CD4-positive, alpha-beta T cell treated with Interleukin-4 for 1 hour (primary cell): ENCODE measurements around the gene ANXA4.
"Not testable (repeated sequence)": the region's sequence is repeated elsewhere in the genome, so short reads cannot be mapped to it uniquely, and the experiment has no call there.

Experiments
- DNase-seq, 2 donors: peaks; one replicate each; pipeline ENCODE4 v3.0.0-alpha.2; 2020 to 2022

Gene ANXA4

GRCh38 chr2:69721022-69721421 is 20.9 kb upstream of the ANXA4 start:
- DNase-seq = no peak

DNA sequence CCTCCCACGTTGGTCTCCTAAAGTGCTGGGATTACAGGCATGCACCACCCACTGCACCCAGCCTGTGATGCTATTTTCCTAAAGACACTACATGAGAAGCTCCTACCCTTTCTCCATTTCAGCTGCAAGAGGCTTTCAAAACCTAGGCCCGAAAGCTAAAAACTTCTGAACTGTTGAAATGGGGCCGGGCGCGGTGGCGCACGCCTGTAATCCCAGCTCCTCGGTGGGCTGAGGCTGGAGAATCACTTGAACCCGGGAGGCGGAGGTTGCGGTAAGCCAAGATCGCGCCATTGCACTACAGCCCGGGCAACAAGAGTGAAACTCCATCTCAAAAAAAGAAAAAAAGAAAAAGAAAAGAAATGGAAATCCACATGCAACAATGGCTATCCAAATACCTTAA is 18.1 kb upstream of the ANXA4 start:
- no peak for DNase-seq

DNA sequence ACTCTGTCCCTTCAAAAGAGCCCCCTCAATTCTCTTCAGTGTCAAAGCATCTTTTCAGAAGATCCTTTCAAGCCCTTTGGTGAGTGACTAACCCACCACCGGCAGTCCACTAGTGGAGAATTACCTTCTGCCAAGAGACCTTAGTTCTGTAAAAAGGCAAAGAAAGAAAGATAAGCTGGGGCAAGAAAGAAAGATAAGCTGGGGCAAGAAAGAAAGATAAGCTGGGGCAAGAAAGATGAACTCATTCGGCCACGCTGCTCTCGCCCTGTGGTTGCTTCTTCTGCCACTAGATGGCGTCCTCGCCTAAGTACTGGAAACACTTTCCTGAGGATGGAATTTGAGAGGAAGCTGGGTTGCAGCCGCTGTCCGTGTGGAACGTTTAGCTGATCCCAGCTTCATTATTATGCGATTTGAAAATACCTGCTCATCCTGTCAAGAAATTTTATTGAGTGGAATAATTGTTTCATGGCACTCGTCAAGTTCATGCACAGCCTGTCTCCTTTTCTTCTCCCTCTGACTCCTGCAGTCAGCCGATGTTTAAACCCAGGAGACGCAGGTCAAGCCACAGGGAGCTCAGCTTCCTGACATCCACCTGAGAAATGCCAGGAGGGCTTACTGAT is 17.3 kb upstream of the ANXA4 start:
- peak; percentile 82 to 83 for DNase-seq

GRCh38 chr2:69725706-69726360 is 16.1 kb upstream of the ANXA4 start:
- no peak for DNase-seq

GRCh38 chr2:69729266-69729665 is 12.7 kb upstream of the ANXA4 start:
- no peak for DNase-seq

DNA sequence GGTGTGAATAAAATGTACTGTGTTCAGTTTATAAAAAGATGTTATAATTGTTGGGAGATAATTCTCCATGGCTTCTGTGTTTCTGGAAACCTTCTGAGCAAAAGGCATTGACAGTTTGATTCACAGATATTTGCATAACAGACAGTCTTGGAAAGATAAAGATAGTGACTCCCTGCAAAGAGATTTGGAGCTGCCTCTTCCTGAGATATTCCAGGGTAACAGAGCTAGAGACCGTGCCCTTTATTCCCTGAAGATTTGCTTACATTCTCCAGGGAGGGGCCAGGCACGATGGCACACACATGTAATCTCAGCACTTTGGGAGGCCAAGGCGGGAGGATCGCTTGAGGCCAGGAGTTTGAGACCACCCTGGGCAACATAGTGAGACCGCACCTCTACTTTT is 12.2 kb upstream of the ANXA4 start:
- no peak for DNase-seq

DNA sequence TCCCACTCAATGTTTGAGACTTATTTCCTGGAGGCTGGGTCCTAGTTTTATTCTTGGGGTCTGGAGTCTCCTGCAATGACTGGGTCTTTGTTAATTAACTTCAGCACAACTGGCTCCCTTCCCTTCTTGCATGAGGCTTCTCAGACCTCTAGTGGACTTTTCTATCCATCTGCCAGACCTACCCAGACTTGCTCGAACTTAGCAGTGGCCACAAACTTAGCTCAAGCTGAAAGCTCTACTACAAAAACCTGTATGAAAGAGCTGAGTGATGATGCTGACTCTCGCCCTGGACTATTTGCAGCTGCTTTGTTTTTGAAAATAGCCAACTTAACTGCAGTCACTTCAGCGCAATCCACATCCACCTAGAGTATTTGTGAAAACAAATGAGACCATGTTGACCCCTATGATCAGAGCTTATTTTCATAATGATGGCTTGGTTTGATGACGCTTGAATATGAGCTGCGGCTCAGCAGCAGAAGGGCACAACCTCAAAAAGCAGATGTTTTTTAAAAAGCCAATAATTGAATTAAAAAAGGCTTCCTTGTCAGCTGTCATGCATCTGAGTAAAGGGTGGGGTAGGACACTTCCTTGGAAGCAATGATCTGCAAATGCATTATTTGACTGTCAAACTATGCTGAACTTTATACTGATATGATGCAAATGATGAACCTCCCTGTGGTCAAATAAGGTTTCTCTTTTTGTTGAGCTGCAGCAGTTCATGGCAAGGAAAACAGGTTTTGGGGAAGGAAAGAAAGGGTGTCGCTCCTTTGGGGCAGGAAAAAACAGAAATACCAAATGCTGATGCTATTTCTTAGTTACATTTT is 10.6 kb upstream of the ANXA4 start:
- peak in 1 of 2 donors; percentile 13 for DNase-seq

- DNase-seq = no peak
Measured at GRCh38 chr2:69733342-69734034, 8.4 kb upstream of the ANXA4 start.

DNA sequence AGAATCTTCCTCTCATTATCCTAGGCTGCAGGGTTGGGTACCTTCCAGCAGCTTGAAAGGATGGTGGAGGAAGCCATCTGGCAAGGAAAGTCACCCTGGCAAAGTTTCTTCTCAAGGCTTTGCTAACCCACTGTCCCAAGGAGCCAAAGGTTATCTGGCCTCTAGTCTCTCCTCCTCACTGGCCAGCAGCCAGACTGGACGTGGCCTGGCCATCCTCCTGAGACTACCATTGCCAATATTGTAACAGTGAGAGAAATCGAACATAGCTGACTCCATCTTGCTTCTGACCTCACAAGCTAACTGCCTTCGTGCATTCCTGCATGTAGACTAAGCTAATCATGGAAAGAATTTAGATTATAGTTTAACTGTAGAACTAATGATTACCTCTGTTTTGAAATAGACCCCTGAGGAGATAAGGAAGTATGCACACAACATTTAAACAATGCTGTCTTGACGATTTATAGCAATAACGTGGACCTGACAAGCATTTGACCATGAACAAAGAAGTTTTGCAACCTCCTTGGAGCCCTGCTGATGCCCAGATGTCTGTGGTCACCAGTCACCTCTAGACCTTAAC is 7.8 kb upstream of the ANXA4 start:
- no peak for DNase-seq

DNA sequence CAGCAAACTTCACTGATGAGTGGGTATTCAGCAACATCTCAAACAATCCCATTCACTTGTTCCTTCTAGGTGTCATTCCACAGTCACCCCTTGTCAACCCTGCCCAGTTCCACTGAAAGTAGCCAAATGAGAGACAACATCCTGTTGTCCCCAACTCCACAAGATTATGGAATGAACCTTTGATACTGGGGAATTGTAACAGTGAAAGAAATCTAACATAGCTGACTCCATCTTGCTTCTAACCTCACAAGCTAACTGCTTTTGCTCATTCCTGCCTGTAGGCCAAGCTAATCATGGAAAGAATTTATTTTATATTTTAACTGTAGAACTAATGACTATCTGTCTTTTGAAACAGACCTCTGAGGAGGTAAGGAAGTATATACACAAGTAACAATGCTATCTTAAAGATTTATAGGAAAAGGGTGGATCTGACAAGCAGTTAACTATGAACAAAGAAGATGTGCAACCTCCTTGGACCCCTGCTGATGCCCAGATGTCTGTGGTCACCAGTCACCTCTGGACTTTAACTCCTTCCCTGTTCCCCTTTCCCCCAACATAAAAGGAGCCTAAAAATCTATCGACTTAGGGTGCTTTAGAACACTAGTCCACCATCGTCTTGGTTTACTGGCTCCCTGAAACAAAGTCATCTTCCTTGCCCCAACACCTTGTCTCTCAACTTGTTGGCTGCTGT is 6.9 kb upstream of the ANXA4 start:
- DNase-seq = no peak

GRCh38 chr2:69735686-69736085 is 6.2 kb upstream of the ANXA4 start:
- DNase-seq = no peak

- not testable (repeated sequence) for DNase-seq
Measured at GRCh38 chr2:69738149-69738548, 3.8 kb upstream of the ANXA4 start.

- DNase-seq = no peak
Measured at GRCh38 chr2:69740502-69740951, 1.4 kb upstream of the ANXA4 start.

- DNase-seq = peak; percentile 24 to 35
Measured at GRCh38 chr2:69741229-69741574, 732 bp upstream of the ANXA4 start.

- no peak for DNase-seq
Measured at GRCh38 chr2:69742322-69742952, 503 bp downstream of the ANXA4 start.

GRCh38 chr2:69743847-69744264 is 1.9 kb downstream of the ANXA4 start:
- DNase-seq = no peak

GRCh38 chr2:69744456-69744855 is 2.5 kb downstream of the ANXA4 start:
- DNase-seq = no peak

DNA sequence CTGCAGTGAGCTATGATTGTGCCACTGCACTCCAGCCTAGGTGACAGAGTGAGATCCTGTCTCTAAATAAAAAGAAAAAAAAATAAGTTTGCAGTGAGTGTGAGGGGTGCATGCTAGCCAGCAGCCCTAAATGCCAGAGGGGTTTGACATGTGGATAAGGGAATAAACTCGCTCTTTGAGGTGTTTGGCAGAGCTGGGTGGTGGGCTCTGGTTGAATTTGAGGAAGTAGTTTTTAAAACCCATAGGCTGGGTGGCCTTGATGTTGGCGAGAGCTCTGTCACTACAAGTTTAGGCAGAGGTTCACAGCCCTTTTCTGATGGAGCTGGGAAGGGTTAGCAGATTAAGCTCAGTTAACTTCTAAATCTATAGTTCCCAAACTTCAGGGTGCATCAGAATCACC is 3.1 kb downstream of the ANXA4 start:
- DNase-seq = no peak

GRCh38 chr2:69750246-69750645 is 8.3 kb downstream of the ANXA4 start:
- DNase-seq = no peak

DNA sequence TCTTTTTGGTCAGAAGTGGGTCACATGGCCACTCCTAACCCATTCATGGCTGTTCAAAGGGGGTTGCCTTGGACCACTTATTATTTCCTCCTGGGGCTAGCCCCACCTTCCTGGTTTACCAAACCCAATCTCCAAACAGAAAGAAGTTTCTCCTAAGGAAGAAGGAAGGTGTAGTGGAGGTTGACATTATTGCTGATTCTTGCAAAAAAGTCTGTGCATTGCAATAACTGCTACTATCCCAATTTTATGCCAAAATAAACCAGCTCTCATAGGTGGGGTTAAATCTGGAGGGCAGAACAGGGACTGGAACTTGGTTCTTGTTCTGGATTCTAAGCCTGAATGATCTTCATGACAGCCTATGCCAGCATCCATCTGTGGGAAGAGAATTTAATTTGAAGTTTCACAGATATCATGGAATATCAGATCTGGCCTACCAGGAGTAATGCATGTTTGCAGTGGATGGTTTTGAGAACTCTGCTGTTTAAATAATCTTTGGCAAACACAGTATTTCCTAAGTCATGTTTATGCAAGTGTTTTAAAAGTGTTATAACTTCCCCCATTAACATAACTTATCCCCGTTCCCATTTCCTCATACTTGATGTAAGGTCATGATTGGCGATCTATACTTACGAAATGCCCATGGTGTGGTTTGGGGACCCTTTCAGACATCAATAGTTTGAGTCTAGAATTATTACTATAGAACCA is 11.9 kb downstream of the ANXA4 start:
- DNase-seq = no peak

- no peak for DNase-seq
Measured at GRCh38 chr2:69754633-69755032, 12.7 kb downstream of the ANXA4 start.
